ENCODE measurements around the gene ALG8. TPM values are rescaled to one million over a fixed set of nuclear protein-coding genes. Genes with fewer than 3 reads are reported as not detected.

ALG8 gene
- total and polyA plus RNA-seq, 2 experiments from 2014 or later: 94.3 to 130 TPM

GRCh38 chr11:78127403-78127802 is 12.0 kb downstream of the ALG8 start:
- H3K4me3 Mint-ChIP-seq: no peak overlapping the region
- Histone ChIP-seq H3K79me2 (replicated peaks; ENCODE audit: insufficient read depth) (peaks cover 35% of the 10 kb centered on the region), H3K4me1 (ENCODE audit: insufficient read depth) (peaks cover 4% of the 10 kb centered on the region; the same call in 1 of the 2 replicates), H3K36me3 (ENCODE audit: insufficient read depth) (peaks cover 7% of the 10 kb centered on the region; the same call in 1 of the 2 replicates), H3K27ac (ENCODE audit: low read depth) (no peak overlapping the region), H3K4me3 (no peak overlapping the region), H3K27me3 (ENCODE audit: insufficient read depth) (no peaks in the 10 kb centered on the region), H3F3A (replicated peaks; ENCODE audit: low read depth) (0 out of 2 replicates have a peak, but pooled peaks cover 4% of the 10 kb centered on the region), H2AFZ (no peak overlapping the region), H3K4me2 (no peak overlapping the region), H3K9me2 (ENCODE audit: insufficient read depth) (no peaks in the 10 kb centered on the region), H4K20me1 (replicated peaks; ENCODE audit: insufficient read depth) (peaks cover 2% of the 10 kb centered on the region; the same call in 1 of the 2 replicates)
- no peak overlapping the region for H3K27ac Mint-ChIP-seq
- ATAC-seq: no peak
- no peaks in the 10 kb centered on the region for H3K27me3 Mint-ChIP-seq (ENCODE audit: insufficient read depth, low read depth, poor library complexity)
- TF ChIP-seq ETS1 (IDR thresholded peaks at IDR 0.05) (no peak), ZNF331 (CRISPR knock-in tag; IDR thresholded peaks at IDR 0.05; ENCODE audit: low read depth) (no peak), EZH2phosphoT487 (IDR thresholded peaks at IDR 0.05; ENCODE audit: unreplicated experiment) (no peak), CTCF (conservative IDR thresholded peaks at IDR 0.05; ENCODE audit: low read depth in 2 of 2) (no peak), POLR2AphosphoS5 (IDR thresholded peaks at IDR 0.05; ENCODE audit: low read depth) (no peak), REST (IDR thresholded peaks at IDR 0.05; ENCODE audit: unreplicated experiment) (no peak), CREB1 (CRISPR knock-in tag; IDR thresholded peaks at IDR 0.05; ENCODE audit: low read depth) (no peak), ZNF462 (CRISPR knock-in tag; IDR thresholded peaks at IDR 0.05) (no peak), STAT1 (IDR thresholded peaks at IDR 0.05; ENCODE audit: unreplicated experiment) (no peak), EZH2 (IDR thresholded peaks at IDR 0.05; ENCODE audit: low read depth, unreplicated experiment) (no peak)
- no peaks in the 10 kb centered on the region for H3K9me3 Mint-ChIP-seq
- peaks cover 25% of the 10 kb centered on the region for H3K36me3 Mint-ChIP-seq (ENCODE audit: low read depth)
- H3K4me1 Mint-ChIP-seq: no peaks in the 10 kb centered on the region
- no peak for DNase-seq (ENCODE audit: low spot score)

All from GM23338 (cell line).